HG02970 (cell line): Measurements from ENCODE around the gene MYO15A.
"Not testable (repeated sequence)": the region's sequence is repeated elsewhere in the genome, so short reads cannot be mapped to it uniquely, and the experiment has no call there.

Source experiments
- ATAC-seq: cut with Tn5 transposase; IDR thresholded peaks from one replicate; pipeline ENCODE4 v1.9.1; 2021; ENCODE audit warnings: mild to moderate bottlenecking, moderate library complexity, moderate number of reproducible peaks; ENCODE audit not compliant: unreplicated experiment, low FRiP score

The MYO15A gene

GRCh38 chr17:18203308-18203707, 94.8 kb downstream of the MYO15A start:
- ATAC-seq: no peak

GRCh38 chr17:18205861-18206260, 97.3 kb downstream of the MYO15A start:
- ATAC-seq: no peak

- ATAC-seq: no peak
Observed at GRCh38 chr17:18206962-18207361, 98.4 kb downstream of the MYO15A start.

GRCh38 chr17:18208092-18208491, 99.5 kb downstream of the MYO15A start:
- no peak for ATAC-seq

DNA sequence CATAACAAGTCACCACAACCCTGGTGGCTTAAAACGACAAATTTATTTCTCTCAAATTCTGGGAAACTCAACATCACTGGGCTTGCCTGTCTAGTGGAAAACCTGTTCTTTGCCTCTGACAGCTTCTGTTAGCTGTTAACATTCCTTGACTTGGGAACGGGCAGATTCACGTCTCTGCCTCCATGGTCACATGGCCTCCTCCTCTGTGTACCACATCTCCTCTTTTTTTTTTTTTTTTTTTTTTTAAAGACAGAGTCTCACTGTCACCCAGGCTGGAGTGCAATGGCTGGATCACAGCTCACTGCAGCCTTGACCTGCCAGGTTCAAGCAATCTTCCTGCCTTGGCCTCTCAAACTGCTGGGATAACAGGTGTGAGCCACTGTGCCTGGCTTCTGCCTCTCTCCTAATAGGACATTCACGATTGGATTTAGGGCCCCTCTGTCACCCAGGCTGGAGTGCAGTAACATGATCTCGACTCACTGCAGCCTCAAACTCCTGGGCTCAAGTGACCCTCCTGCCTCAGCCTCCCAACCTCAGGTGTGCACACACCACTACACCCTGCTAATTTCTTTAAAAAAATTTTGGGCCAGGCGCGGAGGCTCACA, 105.2 kb downstream of the MYO15A start:
- no peak for ATAC-seq

DNA sequence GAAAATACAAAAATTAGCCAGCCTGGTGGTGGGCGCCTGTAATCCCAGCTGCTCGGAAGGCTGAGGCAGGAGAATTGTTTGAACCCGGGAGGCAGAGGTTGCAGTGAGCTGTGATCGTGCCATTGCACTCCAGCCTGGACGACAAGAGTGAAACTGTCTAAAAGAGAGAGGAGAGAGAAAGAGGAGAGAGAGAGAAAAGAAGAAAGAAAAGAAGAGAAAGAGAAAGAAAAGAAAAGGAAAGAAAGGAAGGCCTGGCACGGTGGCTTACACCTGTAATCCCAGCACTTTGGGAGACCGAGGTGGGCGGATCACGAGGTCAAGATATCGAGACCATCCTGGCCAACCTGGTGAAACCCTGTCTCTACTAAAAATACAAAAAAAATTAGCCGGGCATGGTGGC, 108.3 kb downstream of the MYO15A start:
- not testable (repeated sequence) for ATAC-seq

GRCh38 chr17:18217412-18218015, 109.0 kb downstream of the MYO15A start:
- no peak for ATAC-seq

GRCh38 chr17:18218756-18219415, 110.3 kb downstream of the MYO15A start:
- no peak for ATAC-seq

DNA sequence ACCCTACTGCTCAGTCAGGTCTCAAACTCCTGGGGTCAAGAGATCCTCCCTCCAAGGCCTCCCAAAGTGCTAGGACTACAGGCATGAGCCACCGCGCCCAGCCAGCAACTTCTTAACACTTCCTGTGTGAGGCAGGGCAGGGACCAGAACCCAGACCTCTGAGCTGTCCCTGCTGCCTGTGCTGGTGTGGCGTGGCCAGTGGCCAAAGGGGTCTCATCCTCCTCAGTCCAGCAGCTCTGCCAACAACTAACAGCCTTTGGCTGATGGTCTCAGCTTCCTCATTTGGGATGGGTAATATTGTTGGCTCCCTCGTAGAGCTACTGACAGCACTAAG, 115.5 kb downstream of the MYO15A start:
- no peak for ATAC-seq

DNA sequence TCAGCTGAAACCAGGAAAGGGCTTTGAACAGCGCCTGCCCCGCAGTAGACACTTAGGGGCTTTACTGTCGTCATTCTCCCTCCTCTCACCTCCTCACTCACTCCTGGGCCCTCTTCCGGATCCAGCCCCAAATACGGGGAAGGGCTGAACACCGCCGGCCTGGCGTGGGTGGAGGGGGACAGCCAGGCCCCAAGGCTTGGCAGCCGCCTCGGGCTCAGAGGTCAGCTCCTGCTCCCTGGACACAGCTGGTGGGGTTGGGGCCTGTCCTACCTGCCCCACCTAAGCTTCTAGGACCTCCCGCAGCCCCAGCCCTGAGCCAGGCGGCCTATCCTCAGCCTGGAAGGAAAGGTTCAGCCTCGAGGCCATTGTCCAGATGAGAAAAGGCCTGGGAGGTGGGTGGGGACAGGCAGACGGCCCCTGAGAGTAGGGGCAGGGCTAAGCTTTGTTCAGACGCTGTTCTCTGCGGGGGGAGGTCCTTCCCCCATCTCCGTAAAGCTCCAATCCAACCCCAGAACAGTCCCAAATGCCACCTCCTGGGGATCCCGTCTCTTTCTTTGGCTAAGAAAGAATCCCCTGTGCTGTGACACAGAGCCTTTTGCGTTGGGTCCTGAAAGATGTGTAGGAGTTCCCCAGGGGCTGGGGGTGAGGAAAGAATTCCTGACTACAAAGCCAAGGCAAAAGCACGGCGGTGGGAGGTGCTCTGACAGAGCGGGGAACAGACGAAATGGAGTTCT, 116.0 kb downstream of the MYO15A start:
- ATAC-seq: no peak

DNA sequence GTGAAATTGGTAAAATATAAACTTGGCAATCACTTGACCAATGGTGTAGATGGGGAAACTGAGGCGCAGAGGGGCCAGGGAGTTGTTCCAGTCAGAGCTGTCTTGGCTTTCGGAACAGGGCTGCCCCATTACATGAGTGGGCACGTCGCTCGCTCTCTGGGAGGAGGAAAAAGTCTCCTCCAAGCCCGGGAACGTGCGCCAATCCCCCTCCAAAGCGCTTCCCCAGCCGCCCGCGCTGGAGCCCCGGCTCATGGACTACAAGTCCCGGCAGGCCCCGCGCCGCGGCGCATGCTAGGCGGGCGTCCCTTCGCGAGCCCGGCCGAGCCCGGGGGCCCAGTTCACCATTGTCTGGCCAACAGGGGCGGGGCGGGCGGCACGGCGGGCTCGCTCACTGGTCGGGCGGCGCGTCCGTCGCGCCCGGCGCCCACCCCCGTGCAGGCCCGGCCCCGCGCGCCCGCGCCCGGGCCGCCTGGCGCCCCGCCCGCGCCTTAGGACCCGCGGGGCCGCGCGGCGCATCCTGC, 116.6 kb downstream of the MYO15A start, which contains the start of gene LLGL1:
Gene LLGL1, plus strand, starts transcription at position 515 of the 521 bp plus-strand sequence. CDS start 48 bp downstream, outside the sequence.
- peak; percentile 90 for ATAC-seq

DNA sequence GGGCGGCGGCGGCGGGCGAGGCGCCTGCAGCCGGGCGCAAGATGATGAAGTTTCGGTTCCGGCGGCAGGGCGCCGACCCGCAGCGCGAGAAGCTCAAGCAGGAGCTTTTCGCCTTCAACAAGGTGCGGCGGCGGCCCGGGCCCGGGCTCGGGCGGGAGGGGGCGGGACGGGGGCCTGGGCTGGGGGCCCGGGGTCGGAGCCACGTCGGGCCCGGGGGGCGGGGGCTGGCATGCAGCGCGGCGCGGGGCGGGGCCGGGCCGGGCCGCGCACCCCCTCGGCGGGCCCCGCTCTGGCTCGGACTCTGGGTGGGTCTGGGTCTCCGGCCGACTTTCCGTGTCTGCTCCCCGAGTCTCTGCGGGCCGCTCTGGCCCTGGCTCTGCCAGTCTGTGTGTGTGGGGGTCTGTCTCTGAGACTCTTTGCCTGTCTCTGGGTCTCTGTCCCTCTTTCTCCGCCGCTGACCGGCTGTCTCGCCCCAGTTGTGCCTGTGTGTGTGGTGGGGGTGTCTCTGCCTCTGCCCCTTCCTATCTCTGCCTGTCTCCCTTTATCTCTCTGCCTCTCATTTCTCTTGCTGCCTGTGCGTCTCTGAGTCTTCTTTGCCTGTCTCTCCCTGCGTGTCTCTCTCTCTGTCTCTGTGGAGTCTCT, 117.2 kb downstream of the MYO15A start:
- no peak for ATAC-seq

- no peak for ATAC-seq
Observed at GRCh38 chr17:18226284-18226945, 117.9 kb downstream of the MYO15A start.

- ATAC-seq: no peak
Observed at GRCh38 chr17:18227635-18228034, 119.1 kb downstream of the MYO15A start.

- ATAC-seq: no peak
Observed at GRCh38 chr17:18228176-18228682, 119.7 kb downstream of the MYO15A start.

GRCh38 chr17:18229254-18229653, 120.7 kb downstream of the MYO15A start:
- no peak for ATAC-seq
